Transverse colon (tissue), 4 donors: ENCODE results near the gene ALDH1A2.

Source experiments
- CTCF ChIP-seq, 5 experiments: fragments of 200-600 bp in 3 of 5; fragments of 450-650 bp in 2 of 5; sonication (generic) in 3 of 5; IDR thresholded peaks; 1 replicate in 2 of 5; 2 replicates in 3 of 5; pipeline ENCODE4 v1.5.1; 2016 to 2017; ENCODE audit warnings: antibody characterized with exemption in 5 of 5, inconsistent platforms in 3 of 5, mild to moderate bottlenecking in 2 of 5, moderate library complexity in 1 of 5
- POLR2AphosphoS5 ChIP-seq, 3 donors: sonication (generic); formaldehyde crosslinking; IDR thresholded peaks; one replicate each; pipeline ENCODE4 v1.6.1; 2016; ENCODE audit warnings: antibody characterized with exemption in 3 of 3

- no peak for TF ChIP-seq CTCF (IDR thresholded peaks at IDR 0.05)
- no peak for TF ChIP-seq POLR2AphosphoS5 (IDR thresholded peaks at IDR 0.05)
These were observed 23.5 kb downstream of the ALDH1A2 start for GRCh38 chr15:58042006-58042405.
